HuH-7.5 (cell line): ENCODE data around the gene ARL8A.

Experiments
- DNase-seq: peaks from one replicate; pipeline ENCODE4 v3.0.0; 2011; ENCODE audit warnings: low spot score

Gene ARL8A

GRCh38 chr1:202135221-202135721, 9.3 kb downstream of the ARL8A start:
- peak; percentile 94 for DNase-seq

GRCh38 chr1:202134645-202135172, 9.8 kb downstream of the ARL8A start:
- DNase-seq = no peak

- DNase-seq = no peak
Measured at GRCh38 chr1:202133989-202134388, 10.5 kb downstream of the ARL8A start.

GRCh38 chr1:202133496-202133895, 11.0 kb downstream of the ARL8A start:
- no peak for DNase-seq

- no peak for DNase-seq
Measured at GRCh38 chr1:202133001-202133400, 11.5 kb downstream of the ARL8A start.

GRCh38 chr1:202131956-202132821, 12.3 kb downstream of the ARL8A start:
- DNase-seq = no peak

- DNase-seq = no peak
Measured at GRCh38 chr1:202130816-202131522, 13.6 kb downstream of the ARL8A start.

- DNase-seq = no peak
Measured at GRCh38 chr1:202130297-202130721, 14.2 kb downstream of the ARL8A start.

GRCh38 chr1:202129453-202130296, 14.9 kb downstream of the ARL8A start:
- no peak for DNase-seq

- DNase-seq = no peak
Measured at GRCh38 chr1:202127836-202128622, 16.5 kb downstream of the ARL8A start.

- no peak for DNase-seq
Measured at GRCh38 chr1:202127061-202127460, 17.5 kb downstream of the ARL8A start.

- DNase-seq = no peak
Measured at GRCh38 chr1:202126426-202126825, 18.1 kb downstream of the ARL8A start.

- DNase-seq = no peak
Measured at GRCh38 chr1:202125611-202126010, 18.9 kb downstream of the ARL8A start.

GRCh38 chr1:202124142-202124541, 20.4 kb downstream of the ARL8A start:
- no peak for DNase-seq

GRCh38 chr1:202123336-202123813, 21.2 kb downstream of the ARL8A start:
- no peak for DNase-seq

- peak; percentile 81 for DNase-seq
Measured at GRCh38 chr1:202122639-202123335, 21.8 kb downstream of the ARL8A start, which contains the start of gene GPR37L1. Gene GPR37L1 (plus strand): TSS chr1:202122917. CDS start chr1:202122964, 47 bp downstream.

GRCh38 chr1:202121006-202121405, 23.5 kb downstream of the ARL8A start:
- DNase-seq = no peak

- DNase-seq = no peak
Measured at GRCh38 chr1:202117898-202118371, 26.6 kb downstream of the ARL8A start.

GRCh38 chr1:202116287-202116686, 28.2 kb downstream of the ARL8A start:
- no peak for DNase-seq

- DNase-seq = no peak
Measured at GRCh38 chr1:202113690-202114300, 30.7 kb downstream of the ARL8A start.
